NOMO-1 treated with DMSO at 0.1 percent for 48 hours (cell line): ENCODE data around the gene BEND6.
A peak's percentile ranks its signal among the peaks of the same experiment; 100 is the strongest.

Experiments used
- DNase-seq: peaks from one replicate; lab custom pipeline; 2025; ENCODE audit not compliant: unreplicated experiment; lab: John Stamatoyannopoulos, UW

The BEND6 gene

GRCh38 chr6:56954403-56955170, at the start of gene BEND6:
BEND6 (plus strand) TSS chr6:56955107; CDS start chr6:56981811, 26,704 bp downstream.
- DNase-seq = peak; percentile 67

- DNase-seq = no peak
These were observed 49.5 kb upstream of the BEND6 start for GRCh38 chr6:56905378-56905777.

- no peak for DNase-seq
These were observed 48.2 kb upstream of the BEND6 start for GRCh38 chr6:56906752-56907151.

- DNase-seq = no peak
These were observed 45.6 kb upstream of the BEND6 start for GRCh38 chr6:56909115-56909907.

GRCh38 chr6:56911847-56912246, 43.1 kb upstream of the BEND6 start:
- DNase-seq = no peak

- DNase-seq = no peak
These were observed 41.4 kb upstream of the BEND6 start for GRCh38 chr6:56913285-56914074.

GRCh38 chr6:56914798-56915658, 39.9 kb upstream of the BEND6 start:
- DNase-seq = peak; percentile 77

- no peak for DNase-seq
These were observed 39.1 kb upstream of the BEND6 start for GRCh38 chr6:56915832-56916231.

GRCh38 chr6:56916849-56917551, 37.9 kb upstream of the BEND6 start:
- DNase-seq = peak; percentile 10

GRCh38 chr6:56922645-56923044, 32.3 kb upstream of the BEND6 start:
- no peak for DNase-seq

- no peak for DNase-seq
These were observed 31.3 kb upstream of the BEND6 start for GRCh38 chr6:56923565-56923964.

GRCh38 chr6:56927538-56928453, 27.1 kb upstream of the BEND6 start:
- peak; percentile 29 for DNase-seq

- DNase-seq = no peak
These were observed 24.1 kb upstream of the BEND6 start for GRCh38 chr6:56930846-56931245.

- DNase-seq = peak; percentile 98
These were observed 21.9 kb upstream of the BEND6 start for GRCh38 chr6:56932910-56933477.

- DNase-seq = peak; percentile 75
These were observed 21.3 kb upstream of the BEND6 start for GRCh38 chr6:56933650-56934049.

- no peak for DNase-seq
These were observed 20.0 kb upstream of the BEND6 start for GRCh38 chr6:56934876-56935275.

GRCh38 chr6:56936466-56936865, 18.4 kb upstream of the BEND6 start:
- DNase-seq = no peak

- no peak for DNase-seq
These were observed 16.2 kb upstream of the BEND6 start for GRCh38 chr6:56938649-56939191.
